ENCODE results near the gene P2RX2. TPM values are rescaled to one million over a fixed set of nuclear protein-coding genes. Genes with fewer than 3 reads are reported as not detected.

Gene P2RX2
- total RNA-seq, 1 donor: not detected

GRCh38 chr12:132641811-132642650 is 23.5 kb downstream of the P2RX2 start:
- DNase-seq (ENCODE audit: insufficient read length, low spot score, missing footprints): peak; percentile 67
- no peak overlapping the region for H3K4me2 ChIP-seq (ENCODE audit: insufficient read depth, low read length)
- no peaks in the 10 kb centered on the region for H3K79me2 ChIP-seq (ENCODE audit: insufficient read depth, low read length)
- peaks cover 21% of the 10 kb centered on the region for H3K36me3 ChIP-seq (ENCODE audit: insufficient read depth, low read length)
- no peak overlapping the region for H3K27ac ChIP-seq (ENCODE audit: low read depth, low read length)
- no peaks in the 10 kb centered on the region for H4K20me1 ChIP-seq (ENCODE audit: insufficient read depth, low read length)
- no peak for TF ChIP-seq CTCF (IDR thresholded peaks at IDR 0.05; ENCODE audit: extremely low read depth, low read depth, low read length)
- H3K4me3 ChIP-seq (ENCODE audit: insufficient read depth, low read length): no peak overlapping the region
- no peak overlapping the region for H2AFZ ChIP-seq (ENCODE audit: low read length)
- no peaks in the 10 kb centered on the region for H3K27me3 ChIP-seq (ENCODE audit: insufficient read depth, low read length)
- H3K9me3 ChIP-seq (ENCODE audit: low read depth, low read length): no peaks in the 10 kb centered on the region
- H3K4me1 ChIP-seq (ENCODE audit: insufficient read depth, low read length): no peaks in the 10 kb centered on the region

- no peak overlapping the region for H3K4me2 ChIP-seq (ENCODE audit: insufficient read depth, low read length)
- DNase-seq (ENCODE audit: insufficient read length, low spot score, missing footprints): peak; percentile 81
- no peak overlapping the region for H2AFZ ChIP-seq (ENCODE audit: low read length)
- no peaks in the 10 kb centered on the region for H3K9me3 ChIP-seq (ENCODE audit: low read depth, low read length)
- H3K4me1 ChIP-seq (ENCODE audit: insufficient read depth, low read length): no peaks in the 10 kb centered on the region
- H3K27ac ChIP-seq (ENCODE audit: low read depth, low read length): no peak overlapping the region
- H3K79me2 ChIP-seq (ENCODE audit: insufficient read depth, low read length): no peaks in the 10 kb centered on the region
- no peak for TF ChIP-seq CTCF (IDR thresholded peaks at IDR 0.05; ENCODE audit: extremely low read depth, low read depth, low read length)
- no peaks in the 10 kb centered on the region for H3K27me3 ChIP-seq (ENCODE audit: insufficient read depth, low read length)
- H3K36me3 ChIP-seq (ENCODE audit: insufficient read depth, low read length): peaks cover 32% of the 10 kb centered on the region
- H4K20me1 ChIP-seq (ENCODE audit: insufficient read depth, low read length): no peaks in the 10 kb centered on the region
- no peak overlapping the region for H3K4me3 ChIP-seq (ENCODE audit: insufficient read depth, low read length)
Observed at GRCh38 chr12:132642846-132643835, 24.6 kb downstream of the P2RX2 start.

- Histone ChIP-seq H3K4me2 (ENCODE audit: insufficient read depth, low read length) (no peak overlapping the region), H3K4me3 (ENCODE audit: insufficient read depth, low read length) (no peak overlapping the region), H3K27me3 (ENCODE audit: insufficient read depth, low read length) (no peaks in the 10 kb centered on the region), H3K36me3 (ENCODE audit: insufficient read depth, low read length) (peaks cover 31% of the 10 kb centered on the region), H3K4me1 (ENCODE audit: insufficient read depth, low read length) (no peaks in the 10 kb centered on the region), H4K20me1 (ENCODE audit: insufficient read depth, low read length) (no peaks in the 10 kb centered on the region), H2AFZ (ENCODE audit: low read length) (no peak overlapping the region), H3K79me2 (ENCODE audit: insufficient read depth, low read length) (no peaks in the 10 kb centered on the region), H3K9me3 (ENCODE audit: low read depth, low read length) (no peaks in the 10 kb centered on the region), H3K27ac (ENCODE audit: low read depth, low read length) (no peak overlapping the region)
- TF ChIP-seq CTCF (IDR thresholded peaks at IDR 0.05; ENCODE audit: extremely low read depth, low read depth, low read length): no peak
- DNase-seq (ENCODE audit: insufficient read length, low spot score, missing footprints): no peak
Observed at GRCh38 chr12:132646850-132647249, 28.3 kb downstream of the P2RX2 start.

Measured in osteoblast (primary cell).